HepG2 (cell line): ENCODE results near the gene GINS2. TPM values are rescaled to one million over a fixed set of nuclear protein-coding genes. Genes with fewer than 3 reads are reported as not detected.
A peak's percentile ranks its signal among the peaks of the same experiment; 100 is the strongest.

ENCODE experiments used
- HOXA3 ChIP-seq: sonication (generic); formaldehyde crosslinking; IDR thresholded peaks from 2 replicates; pipeline ENCODE4 v1.5.0; 2020; ENCODE audit warnings: missing genetic modification reagents
- HOXA7 ChIP-seq: sonication (generic); formaldehyde crosslinking; IDR thresholded peaks from 2 replicates; pipeline ENCODE4 v1.8.1; 2022; ENCODE audit warnings: mild to moderate bottlenecking, missing genetic modification reagents, moderate library complexity
- IRX3 ChIP-seq: sonication (generic); formaldehyde crosslinking; IDR thresholded peaks from 2 replicates; pipeline ENCODE4 v1.8.1; 2023; ENCODE audit warnings: mild to moderate bottlenecking, low read depth, missing genetic modification reagents, borderline replicate concordance
- KDM4B ChIP-seq: sonication (generic); formaldehyde crosslinking; IDR thresholded peaks from 2 replicates; pipeline ENCODE4 v1.4.0; 2020; ENCODE audit warnings: missing genetic modification reagents
- KDM6A ChIP-seq: IDR thresholded peaks from 2 replicates; pipeline ENCODE4 v1.6.1; 2016; ENCODE audit warnings: low read depth
- SMARCE1 ChIP-seq: fragments of 450-650 bp; IDR thresholded peaks from 2 replicates; pipeline ENCODE4 v1.6.1; 2017; ENCODE audit warnings: borderline replicate concordance
- SMYD3 ChIP-seq: sonication (generic); formaldehyde crosslinking; IDR thresholded peaks from 2 replicates; pipeline ENCODE4 v1.8.1; 2023; ENCODE audit warnings: mild to moderate bottlenecking, missing genetic modification reagents
- SUZ12 ChIP-seq: fragments of 150-350 bp; IDR thresholded peaks from 2 replicates; pipeline ENCODE4 v1.6.1; 2014; ENCODE audit warnings: low read depth, low read length
- ZFP82 ChIP-seq: sonication (generic); formaldehyde crosslinking; IDR thresholded peaks from 2 replicates; pipeline ENCODE4 v1.5.1; 2020; ENCODE audit warnings: mild to moderate bottlenecking, missing genetic modification reagents, borderline replicate concordance
- ZNF292 ChIP-seq: sonication (generic); formaldehyde crosslinking; IDR thresholded peaks from 2 replicates; pipeline ENCODE4 v1.8.1; 2022; ENCODE audit warnings: mild to moderate bottlenecking, low read depth, missing genetic modification reagents, borderline replicate concordance
- ZNF337 ChIP-seq: sonication (generic); formaldehyde crosslinking; IDR thresholded peaks from 2 replicates; pipeline ENCODE4 v1.5.1; 2020; ENCODE audit warnings: missing genetic modification reagents, low read depth, mild to moderate bottlenecking, borderline replicate concordance
- ZNF468 ChIP-seq: sonication (generic); formaldehyde crosslinking; IDR thresholded peaks from 2 replicates; pipeline ENCODE4 v1.8.0; 2022; ENCODE audit warnings: mild to moderate bottlenecking, moderate library complexity, missing genetic modification reagents
- ZNF563 ChIP-seq: sonication (generic); formaldehyde crosslinking; IDR thresholded peaks from 2 replicates; pipeline ENCODE4 v1.8.0; 2022; ENCODE audit warnings: mild to moderate bottlenecking, moderate library complexity, missing genetic modification reagents
- ZNF674 ChIP-seq: sonication (generic); formaldehyde crosslinking; IDR thresholded peaks from 2 replicates; pipeline ENCODE4 v1.5.0; 2020; ENCODE audit warnings: low read depth, mild to moderate bottlenecking, missing genetic modification reagents
- ZSCAN31 ChIP-seq: sonication (generic); formaldehyde crosslinking; IDR thresholded peaks from 2 replicates; pipeline ENCODE4 v1.5.0; 2020; ENCODE audit warnings: low read depth, mild to moderate bottlenecking, missing genetic modification reagents
- polyA plus RNA-seq, 8 experiments: library from polyadenylated mRNA; depleted of rRNA in 3 of 8; stranded (reverse) in 7 of 8; unstranded in 1 of 8; fragments of >200 nt; fragmentation: Illumina TruSeq in 4 of 8; extraction: Trizol in 4 of 8; gene quantifications; 2 replicates each; pipeline versions ENCODE4 v1.2.1 to v1.2.3, GENCODE V29; 2011 to 2016; ENCODE audit warnings: low read depth in 4 of 8, missing spikeins in 1 of 8, mixed read lengths in 1 of 8; ENCODE audit not compliant: insufficient read depth in 1 of 8
- total RNA-seq, 5 experiments: library from RNA; depleted of rRNA; stranded (reverse); fragments of >200 nt; fragmentation: Illumina TruSeq; extraction: Trizol; gene quantifications; 2 replicates each; pipeline ENCODE4 v1.2.3, GENCODE V29; 2016; ENCODE audit warnings: low read depth in 1 of 5
- TF ChIP-seq, protein P1 (sequence below): sonication (generic); formaldehyde crosslinking; IDR thresholded peaks from 2 replicates; pipeline ENCODE4 v1.5.0; 2020; ENCODE audit warnings: missing genetic modification reagents
- TF ChIP-seq, protein P2 (sequence below): sonication (generic); formaldehyde crosslinking; IDR thresholded peaks from 2 replicates; pipeline ENCODE4 v1.4.0; 2020; ENCODE audit warnings: missing genetic modification reagents
- TF ChIP-seq, protein P3 (sequence below): sonication (generic); formaldehyde crosslinking; IDR thresholded peaks from 2 replicates; pipeline ENCODE4 v1.5.1; 2020; ENCODE audit warnings: mild to moderate bottlenecking, moderate library complexity, missing genetic modification reagents
- TF ChIP-seq, protein P4 (sequence below): sonication (generic); formaldehyde crosslinking; IDR thresholded peaks from 2 replicates; pipeline ENCODE4 v1.4.0; 2020; ENCODE audit warnings: missing genetic modification reagents, borderline replicate concordance
- TF ChIP-seq, protein P5 (sequence below): IDR thresholded peaks from 2 replicates; pipeline ENCODE4 v1.6.1; 2012; ENCODE audit warnings: inconsistent platforms

GINS2 gene
- total and polyA plus RNA-seq, 2 of the 13 experiments (the other 11 are each of a cell fraction or from before 2014, with no cell fraction given) = 10.6 to 48.3 TPM

DNA sequence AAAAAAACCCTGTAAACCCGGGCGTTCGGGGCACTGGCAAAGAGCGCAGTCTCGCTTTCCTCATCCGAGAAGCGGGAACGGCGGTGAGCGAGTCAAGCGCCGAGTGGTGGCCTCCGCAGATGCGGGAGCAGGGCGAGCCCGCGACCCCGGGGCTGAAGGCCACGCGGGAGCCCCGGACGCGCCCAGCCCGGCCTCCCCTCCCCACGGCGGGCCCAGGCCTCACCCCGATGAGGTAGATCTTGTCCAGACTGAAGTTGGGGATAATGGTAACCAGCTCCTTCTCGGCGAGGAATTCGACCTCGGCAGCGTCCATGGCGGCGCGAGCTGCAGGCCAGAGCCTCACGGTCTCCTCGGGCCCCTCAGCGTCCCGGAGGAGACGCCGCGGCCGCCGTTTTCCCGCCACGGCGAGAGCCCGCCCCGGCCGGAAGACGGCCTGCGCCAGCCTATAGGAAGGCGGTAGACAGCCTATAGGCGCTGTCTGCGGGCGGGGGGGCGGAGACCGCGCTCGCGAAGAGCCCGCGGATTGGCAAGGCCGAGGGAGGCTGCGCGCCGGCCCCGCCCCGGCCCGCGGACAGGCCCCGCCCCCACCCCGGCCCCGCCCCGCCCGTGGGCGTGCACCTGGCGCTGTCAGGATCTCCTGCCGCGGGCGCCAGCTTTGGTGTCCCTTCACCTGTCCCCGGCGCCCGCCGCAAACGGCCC lies at the start of gene GINS2 (continued):
- TF ChIP-seq, protein P1, sequence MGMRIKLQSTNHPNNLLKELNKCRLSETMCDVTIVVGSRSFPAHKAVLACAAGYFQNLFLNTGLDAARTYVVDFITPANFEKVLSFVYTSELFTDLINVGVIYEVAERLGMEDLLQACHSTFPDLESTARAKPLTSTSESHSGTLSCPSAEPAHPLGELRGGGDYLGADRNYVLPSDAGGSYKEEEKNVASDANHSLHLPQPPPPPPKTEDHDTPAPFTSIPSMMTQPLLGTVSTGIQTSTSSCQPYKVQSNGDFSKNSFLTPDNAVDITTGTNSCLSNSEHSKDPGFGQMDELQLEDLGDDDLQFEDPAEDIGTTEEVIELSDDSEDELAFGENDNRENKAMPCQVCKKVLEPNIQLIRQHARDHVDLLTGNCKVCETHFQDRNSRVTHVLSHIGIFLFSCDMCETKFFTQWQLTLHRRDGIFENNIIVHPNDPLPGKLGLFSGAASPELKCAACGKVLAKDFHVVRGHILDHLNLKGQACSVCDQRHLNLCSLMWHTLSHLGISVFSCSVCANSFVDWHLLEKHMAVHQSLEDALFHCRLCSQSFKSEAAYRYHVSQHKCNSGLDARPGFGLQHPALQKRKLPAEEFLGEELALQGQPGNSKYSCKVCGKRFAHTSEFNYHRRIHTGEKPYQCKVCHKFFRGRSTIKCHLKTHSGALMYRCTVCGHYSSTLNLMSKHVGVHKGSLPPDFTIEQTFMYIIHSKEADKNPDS (CRISPR knock-in tag) = no peak
- TF ChIP-seq ZNF292 (no peak), KDM4B (CRISPR knock-in tag) (0 out of 2 replicates have a peak, but pooled peaks have one; percentile 33), ZSCAN31 (CRISPR knock-in tag) (peak; percentile 60; the same call in 1 of the 2 replicates), IRX3 (no peak), SUZ12 (no peak), HOXA7 (CRISPR knock-in tag) (no peak), ZNF337 (CRISPR knock-in tag) (no peak; the same call in 1 of the 2 replicates), KDM6A (CRISPR knock-in tag) (no peak), ZNF468 (no peak), ZNF674 (CRISPR knock-in tag) (no peak), ZNF563 (CRISPR knock-in tag) (peak; percentile 80), SMYD3 (CRISPR knock-in tag) (no peak), SMARCE1 (no peak), ZFP82 (CRISPR knock-in tag) (no peak), HOXA3 (CRISPR knock-in tag) (peak; percentile 89)
- TF ChIP-seq, protein P2, sequence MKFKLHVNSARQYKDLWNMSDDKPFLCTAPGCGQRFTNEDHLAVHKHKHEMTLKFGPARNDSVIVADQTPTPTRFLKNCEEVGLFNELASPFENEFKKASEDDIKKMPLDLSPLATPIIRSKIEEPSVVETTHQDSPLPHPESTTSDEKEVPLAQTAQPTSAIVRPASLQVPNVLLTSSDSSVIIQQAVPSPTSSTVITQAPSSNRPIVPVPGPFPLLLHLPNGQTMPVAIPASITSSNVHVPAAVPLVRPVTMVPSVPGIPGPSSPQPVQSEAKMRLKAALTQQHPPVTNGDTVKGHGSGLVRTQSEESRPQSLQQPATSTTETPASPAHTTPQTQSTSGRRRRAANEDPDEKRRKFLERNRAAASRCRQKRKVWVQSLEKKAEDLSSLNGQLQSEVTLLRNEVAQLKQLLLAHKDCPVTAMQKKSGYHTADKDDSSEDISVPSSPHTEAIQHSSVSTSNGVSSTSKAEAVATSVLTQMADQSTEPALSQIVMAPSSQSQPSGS (CRISPR knock-in tag) = peak; percentile 73
- TF ChIP-seq, protein P3, sequence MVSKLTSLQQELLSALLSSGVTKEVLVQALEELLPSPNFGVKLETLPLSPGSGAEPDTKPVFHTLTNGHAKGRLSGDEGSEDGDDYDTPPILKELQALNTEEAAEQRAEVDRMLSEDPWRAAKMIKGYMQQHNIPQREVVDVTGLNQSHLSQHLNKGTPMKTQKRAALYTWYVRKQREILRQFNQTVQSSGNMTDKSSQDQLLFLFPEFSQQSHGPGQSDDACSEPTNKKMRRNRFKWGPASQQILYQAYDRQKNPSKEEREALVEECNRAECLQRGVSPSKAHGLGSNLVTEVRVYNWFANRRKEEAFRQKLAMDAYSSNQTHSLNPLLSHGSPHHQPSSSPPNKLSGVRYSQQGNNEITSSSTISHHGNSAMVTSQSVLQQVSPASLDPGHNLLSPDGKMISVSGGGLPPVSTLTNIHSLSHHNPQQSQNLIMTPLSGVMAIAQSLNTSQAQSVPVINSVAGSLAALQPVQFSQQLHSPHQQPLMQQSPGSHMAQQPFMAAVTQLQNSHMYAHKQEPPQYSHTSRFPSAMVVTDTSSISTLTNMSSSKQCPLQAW (CRISPR knock-in tag) = no peak; the same call in 1 of the 2 replicates
- TF ChIP-seq, protein P4, sequence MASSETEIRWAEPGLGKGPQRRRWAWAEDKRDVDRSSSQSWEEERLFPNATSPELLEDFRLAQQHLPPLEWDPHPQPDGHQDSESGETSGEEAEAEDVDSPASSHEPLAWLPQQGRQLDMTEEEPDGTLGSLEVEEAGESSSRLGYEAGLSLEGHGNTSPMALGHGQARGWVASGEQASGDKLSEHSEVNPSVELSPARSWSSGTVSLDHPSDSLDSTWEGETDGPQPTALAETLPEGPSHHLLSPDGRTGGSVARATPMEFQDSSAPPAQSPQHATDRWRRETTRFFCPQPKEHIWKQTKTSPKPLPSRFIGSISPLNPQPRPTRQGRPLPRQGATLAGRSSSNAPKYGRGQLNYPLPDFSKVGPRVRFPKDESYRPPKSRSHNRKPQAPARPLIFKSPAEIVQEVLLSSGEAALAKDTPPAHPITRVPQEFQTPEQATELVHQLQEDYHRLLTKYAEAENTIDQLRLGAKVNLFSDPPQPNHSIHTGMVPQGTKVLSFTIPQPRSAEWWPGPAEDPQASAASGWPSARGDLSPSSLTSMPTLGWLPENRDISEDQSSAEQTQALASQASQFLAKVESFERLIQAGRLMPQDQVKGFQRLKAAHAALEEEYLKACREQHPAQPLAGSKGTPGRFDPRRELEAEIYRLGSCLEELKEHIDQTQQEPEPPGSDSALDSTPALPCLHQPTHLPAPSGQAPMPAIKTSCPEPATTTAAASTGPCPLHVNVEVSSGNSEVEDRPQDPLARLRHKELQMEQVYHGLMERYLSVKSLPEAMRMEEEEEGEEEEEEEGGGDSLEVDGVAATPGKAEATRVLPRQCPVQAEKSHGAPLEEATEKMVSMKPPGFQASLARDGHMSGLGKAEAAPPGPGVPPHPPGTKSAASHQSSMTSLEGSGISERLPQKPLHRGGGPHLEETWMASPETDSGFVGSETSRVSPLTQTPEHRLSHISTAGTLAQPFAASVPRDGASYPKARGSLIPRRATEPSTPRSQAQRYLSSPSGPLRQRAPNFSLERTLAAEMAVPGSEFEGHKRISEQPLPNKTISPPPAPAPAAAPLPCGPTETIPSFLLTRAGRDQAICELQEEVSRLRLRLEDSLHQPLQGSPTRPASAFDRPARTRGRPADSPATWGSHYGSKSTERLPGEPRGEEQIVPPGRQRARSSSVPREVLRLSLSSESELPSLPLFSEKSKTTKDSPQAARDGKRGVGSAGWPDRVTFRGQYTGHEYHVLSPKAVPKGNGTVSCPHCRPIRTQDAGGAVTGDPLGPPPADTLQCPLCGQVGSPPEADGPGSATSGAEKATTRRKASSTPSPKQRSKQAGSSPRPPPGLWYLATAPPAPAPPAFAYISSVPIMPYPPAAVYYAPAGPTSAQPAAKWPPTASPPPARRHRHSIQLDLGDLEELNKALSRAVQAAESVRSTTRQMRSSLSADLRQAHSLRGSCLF (CRISPR knock-in tag) = peak; percentile 61; the same call in 1 of the 2 replicates
- TF ChIP-seq, protein P5, sequence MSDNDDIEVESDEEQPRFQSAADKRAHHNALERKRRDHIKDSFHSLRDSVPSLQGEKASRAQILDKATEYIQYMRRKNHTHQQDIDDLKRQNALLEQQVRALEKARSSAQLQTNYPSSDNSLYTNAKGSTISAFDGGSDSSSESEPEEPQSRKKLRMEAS = peak; percentile 94
